AG09309 (cell line): ENCODE data around the gene CBX3.
"Not testable (repeated sequence)": the region's sequence is repeated elsewhere in the genome, so short reads cannot be mapped to it uniquely, and the experiment has no call there.

Experiments used
- DNase-seq: peaks from one replicate; pipeline ENCODE4 v3.0.0-alpha.2; 2010; ENCODE audit warnings: low read depth
- H3K4me3 ChIP-seq: 2 replicates; pipeline ENCODE4 v1.5.1; 2011; ENCODE audit warnings: mild to moderate bottlenecking, low read depth, low read length, moderate library complexity; ENCODE audit not compliant: control insufficient read depth
- TF ChIP-seq, protein P1 (sequence below): IDR thresholded peaks from 2 replicates; pipeline ENCODE4 v1.5.1; 2011; ENCODE audit warnings: mild to moderate bottlenecking, low read depth, low read length, inconsistent platforms; ENCODE audit not compliant: insufficient read depth, control insufficient read depth; ENCODE audit errors: missing control alignments

CBX3 gene

GRCh38 chr7:26245150-26245549 lies 43.6 kb downstream of the CBX3 start:
- no peak overlapping the region for H3K4me3 ChIP-seq
- no peak for DNase-seq
- TF ChIP-seq, protein P1, sequence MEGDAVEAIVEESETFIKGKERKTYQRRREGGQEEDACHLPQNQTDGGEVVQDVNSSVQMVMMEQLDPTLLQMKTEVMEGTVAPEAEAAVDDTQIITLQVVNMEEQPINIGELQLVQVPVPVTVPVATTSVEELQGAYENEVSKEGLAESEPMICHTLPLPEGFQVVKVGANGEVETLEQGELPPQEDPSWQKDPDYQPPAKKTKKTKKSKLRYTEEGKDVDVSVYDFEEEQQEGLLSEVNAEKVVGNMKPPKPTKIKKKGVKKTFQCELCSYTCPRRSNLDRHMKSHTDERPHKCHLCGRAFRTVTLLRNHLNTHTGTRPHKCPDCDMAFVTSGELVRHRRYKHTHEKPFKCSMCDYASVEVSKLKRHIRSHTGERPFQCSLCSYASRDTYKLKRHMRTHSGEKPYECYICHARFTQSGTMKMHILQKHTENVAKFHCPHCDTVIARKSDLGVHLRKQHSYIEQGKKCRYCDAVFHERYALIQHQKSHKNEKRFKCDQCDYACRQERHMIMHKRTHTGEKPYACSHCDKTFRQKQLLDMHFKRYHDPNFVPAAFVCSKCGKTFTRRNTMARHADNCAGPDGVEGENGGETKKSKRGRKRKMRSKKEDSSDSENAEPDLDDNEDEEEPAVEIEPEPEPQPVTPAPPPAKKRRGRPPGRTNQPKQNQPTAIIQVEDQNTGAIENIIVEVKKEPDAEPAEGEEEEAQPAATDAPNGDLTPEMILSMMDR: no peak

- no peak for DNase-seq
- no peak overlapping the region for H3K4me3 ChIP-seq
- TF ChIP-seq, protein P1: no peak
These were observed 48.7 kb downstream of the CBX3 start for GRCh38 chr7:26250239-26250638.

- not testable (repeated sequence) for H3K4me3 ChIP-seq
These were observed 60.3 kb downstream of the CBX3 start for GRCh38 chr7:26261866-26262265.

More at GRCh38 chr7:26261866-26262265, 60.3 kb downstream of the CBX3 start:
- DNase-seq: not testable (repeated sequence)
